HG03135 (cell line): ENCODE measurements around the gene PTPRA.

Experiments used
- ATAC-seq: cut with Tn5 transposase; IDR thresholded peaks from one replicate; pipeline ENCODE4 v1.9.1; 2021; ENCODE audit warnings: mild to moderate bottlenecking, moderate library complexity; ENCODE audit not compliant: unreplicated experiment

The PTPRA gene

GRCh38 chr20:3085571-3086072, 212.3 kb downstream of the PTPRA start:
- ATAC-seq, result no peak

DNA sequence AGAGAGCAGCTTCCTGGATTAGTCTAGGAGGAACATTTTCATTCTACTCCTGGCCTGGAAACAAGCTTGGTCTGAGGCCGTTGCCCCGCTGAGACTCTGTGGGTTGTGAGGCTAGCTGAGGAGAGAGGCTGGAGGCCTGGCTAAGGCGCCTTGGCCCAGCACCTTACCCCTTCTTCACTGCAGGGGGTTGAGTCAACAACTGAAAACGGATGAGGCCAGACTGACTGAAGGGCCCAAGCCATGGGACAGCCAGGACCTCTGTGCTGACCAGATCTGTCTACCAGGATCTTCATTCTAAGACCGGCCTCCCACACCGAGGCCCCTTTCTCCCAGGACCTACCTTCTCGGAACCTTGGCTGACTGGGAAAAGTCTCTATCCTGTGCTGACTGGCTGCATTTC, 214.8 kb downstream of the PTPRA start:
- ATAC-seq, result no peak
